Tibial artery (tissue), 4 donors: Measurements from ENCODE around the gene CREB5.

ENCODE experiments used
- DNase-seq, 2 donors: peaks; one replicate each; pipeline ENCODE4 v3.0.0-alpha.2; 2019
- H3K27ac ChIP-seq, 2 donors: fragments of 200-600 bp; sonication (generic) in 1 of 2; 1 replicate in 1 of 2; 2 replicates in 1 of 2; pipeline ENCODE4 v1.5.1; 2018 to 2019; ENCODE audit warnings: mild to moderate bottlenecking in 1 of 2
- H3K27me3 ChIP-seq, 2 donors: fragments of 200-600 bp; sonication (generic) in 1 of 2; one replicate each; pipeline versions ENCODE4 v1.5.1 to v1.6.0; 2016 to 2019
- H3K36me3 ChIP-seq, 3 donors: fragments of 200-600 bp; sonication (generic) in 2 of 3; one replicate each; pipeline ENCODE4 v1.5.1; 2016 to 2019; ENCODE audit warnings: mild to moderate bottlenecking in 2 of 3
- H3K4me1 ChIP-seq, 4 donors: fragments of 200-600 bp; sonication (generic) in 2 of 4; 1 replicate in 3 of 4; 2 replicates in 1 of 4; pipeline ENCODE4 v1.5.1; 2016 to 2019
- H3K4me3 ChIP-seq, 2 donors: fragments of 200-600 bp; sonication (generic) in 1 of 2; 1 replicate in 1 of 2; 2 replicates in 1 of 2; pipeline ENCODE4 v1.5.1; 2018 to 2019; ENCODE audit warnings: mild to moderate bottlenecking in 2 of 2
- H3K9me3 ChIP-seq, 3 donors: fragments of 200-600 bp; sonication (generic) in 1 of 3; one replicate each; pipeline ENCODE4 v1.5.1; 2016 to 2019
- CTCF ChIP-seq, 2 experiments: fragments of 200-600 bp in 1 of 2; fragments of 450-650 bp in 1 of 2; IDR thresholded peaks; one replicate each; pipeline ENCODE4 v1.5.1; 2017 to 2019; ENCODE audit warnings: antibody characterized with exemption in 2 of 2, mild to moderate bottlenecking in 1 of 2, moderate library complexity in 1 of 2
- intact Hi-C: fragments of 100-400 bp; cut with DNase I; formaldehyde crosslinking; loops from one replicate; pipeline ENCODE4 v1.15.0; 2023; ENCODE audit warnings: low total_unique reads

Gene CREB5

GRCh38 chr7:28686418-28686800 is 274.1 kb downstream of the CREB5 start:
- H3K4me3 ChIP-seq = peak overlapping the region; percentile 47 to 50
- intact Hi-C loops = loop anchor here (1.0 kb wide), 1 partner anchor 278 kb away; no protein-coding TSS in a partner anchor
- no peaks in the 10 kb centered on the region for H3K36me3 ChIP-seq
- H3K27ac ChIP-seq = peak overlapping the region; percentile 72 to 73
- TF ChIP-seq CTCF (IDR thresholded peaks at IDR 0.05) = no peak
- no peaks in the 10 kb centered on the region for H3K9me3 ChIP-seq
- H3K27me3 ChIP-seq = no peaks in the 10 kb centered on the region
- no peak for DNase-seq
- peaks cover 0 to 38% (median 16%) of the 10 kb centered on the region in 4 donors for H3K4me1 ChIP-seq

GRCh38 chr7:28687537-28687936 is 275.2 kb downstream of the CREB5 start:
- Histone ChIP-seq H3K27ac (peak overlapping the region in 1 of 2 donors; percentile 17), H3K36me3 (no peaks in the 10 kb centered on the region), H3K27me3 (no peaks in the 10 kb centered on the region), H3K4me3 (peak overlapping the region in 1 of 2 donors; percentile 47), H3K9me3 (no peaks in the 10 kb centered on the region), H3K4me1 (peaks cover 0 to 38% (median 16%) of the 10 kb centered on the region in 4 donors)
- no peak for DNase-seq
- intact Hi-C loops = no loop called here
- no peak for TF ChIP-seq CTCF (IDR thresholded peaks at IDR 0.05)

GRCh38 chr7:28688174-28688573 is 275.9 kb downstream of the CREB5 start:
- Histone ChIP-seq H3K4me1 (peaks cover 0 to 38% (median 16%) of the 10 kb centered on the region in 4 donors), H3K4me3 (no peak overlapping the region), H3K27ac (peak overlapping the region in 1 of 2 donors; percentile 17), H3K36me3 (no peaks in the 10 kb centered on the region), H3K27me3 (no peaks in the 10 kb centered on the region), H3K9me3 (no peaks in the 10 kb centered on the region)
- intact Hi-C loops = no loop called here
- no peak for DNase-seq
- TF ChIP-seq CTCF (IDR thresholded peaks at IDR 0.05) = no peak

- no peak for DNase-seq
- no peaks in the 10 kb centered on the region for H3K36me3 ChIP-seq
- no peaks in the 10 kb centered on the region for H3K9me3 ChIP-seq
- peak overlapping the region in 1 of 2 donors; percentile 17 for H3K27ac ChIP-seq
- no peak overlapping the region for H3K4me3 ChIP-seq
- TF ChIP-seq CTCF (IDR thresholded peaks at IDR 0.05) = no peak
- peaks cover 0 to 38% (median 16%) of the 10 kb centered on the region in 4 donors for H3K4me1 ChIP-seq
- H3K27me3 ChIP-seq = no peaks in the 10 kb centered on the region
- intact Hi-C loops = no loop called here
Observed at GRCh38 chr7:28688651-28689050, 276.3 kb downstream of the CREB5 start.

GRCh38 chr7:28695300-28696295 is 283.3 kb downstream of the CREB5 start:
- no peak for TF ChIP-seq CTCF (IDR thresholded peaks at IDR 0.05)
- Histone ChIP-seq H3K4me3 (no peak overlapping the region), H3K27me3 (no peaks in the 10 kb centered on the region), H3K4me1 (peaks cover 0 to 10% (median 4%) of the 10 kb centered on the region in 4 donors), H3K36me3 (no peaks in the 10 kb centered on the region), H3K27ac (no peak overlapping the region), H3K9me3 (no peaks in the 10 kb centered on the region)
- DNase-seq = no peak
- intact Hi-C loops = no loop called here
